Upper lobe of left lung (tissue), 4 donors: ENCODE data around the gene ATP2B2.

Source experiments
- CTCF ChIP-seq, 6 experiments: fragments of 450-650 bp in 4 of 6; fragments of 200-600 bp in 2 of 6; sonication (generic) in 2 of 6; IDR thresholded peaks; one replicate each; pipeline ENCODE4 v1.5.1; 2016 to 2019; ENCODE audit warnings: antibody characterized with exemption in 6 of 6
- POLR2A ChIP-seq, 4 donors: fragments of 450-650 bp; IDR thresholded peaks; one replicate each; pipeline ENCODE4 v1.5.1; 2016 to 2017; ENCODE audit warnings: antibody characterized with exemption in 4 of 4, mild to moderate bottlenecking in 2 of 4

GRCh38 chr3:10288575-10288960 lies 216.8 kb downstream of the ATP2B2 start:
- TF ChIP-seq CTCF (IDR thresholded peaks at IDR 0.05) (no peak), POLR2A (IDR thresholded peaks at IDR 0.05) (no peak)
